K562 (cell line): Measurements from ENCODE around the gene DNAJB12. TPM values are rescaled to one million over a fixed set of nuclear protein-coding genes. Genes with fewer than 3 reads are reported as not detected.

Experiments used
- ATAC-seq: fragments of 200-7000 bp; cut with Tn5 transposase; 3 replicates; pipeline ENCODE4 v1.9.1; 2020; ENCODE audit warnings: moderate library complexity
- BruUV-seq: library from RNA; stranded (reverse); fragments of 400-500 nt; replicated peaks from 2 replicates; lab custom pipeline; 2021; lab: Mats Ljungman, UMichigan
- CTCF ChIA-PET: fragments of 300-600 bp; formaldehyde crosslinking; extraction: SDS; loops from one replicate; lab custom pipeline; 2021; ENCODE audit warnings: low intra/inter-chr PET ratio; lab: Yijun Ruan, JAX
- POLR2A ChIA-PET: fragments of 300-600, 350-650 bp; sonication (Branson Sonifier 250); formaldehyde crosslinking; extraction: SDS; loops from one replicate; lab custom pipeline; 2021; ENCODE audit warnings: antibody characterized with exemption, inconsistent platforms; lab: Yijun Ruan, JAX
- DNase-seq, 4 experiments: peaks; one replicate each; pipeline versions ENCODE4 v3.0.0 to v3.0.0-alpha.2; 2011 to 2018; ENCODE audit warnings: low spot score in 3 of 4, mixed read lengths in 3 of 4; ENCODE audit errors: extremely low read depth in 1 of 4
- FAIRE-seq: peaks from 2 replicates; lab custom pipeline; 2011; peaks lifted over from hg19 to GRCh38; lab: Jason Lieb, UNC
- H2AFZ ChIP-seq: 2 replicates; pipeline ENCODE4 v1.6.0; 2011; ENCODE audit warnings: low read depth, low read length, control low read depth, inconsistent platforms
- H3K27ac ChIP-seq: fragments of 200-600 bp; 3 replicates; pipeline ENCODE4 v1.8.0; 2011; ENCODE audit warnings: low read depth, mild to moderate bottlenecking, control low read depth, inconsistent platforms, low read length, moderate library complexity, mixed read lengths; ENCODE audit errors: extremely low read depth
- H3K27me3 ChIP-seq, 2 experiments: fragments of 300-600 bp in 1 of 2; 2 replicates in 1 of 2; 3 replicates in 1 of 2; pipeline versions ENCODE4 v1.6.0 to v1.8.0; 2011; ENCODE audit warnings: inconsistent platforms in 2 of 2, low read length in 2 of 2, mild to moderate bottlenecking in 1 of 2, mixed read lengths in 1 of 2, moderate library complexity in 1 of 2; ENCODE audit not compliant: control insufficient read depth in 2 of 2, insufficient read depth in 2 of 2
- H3K36me3 ChIP-seq: fragments of 300-600 bp; 3 replicates; pipeline ENCODE4 v1.8.0; 2011; ENCODE audit warnings: mild to moderate bottlenecking, low read length, inconsistent platforms; ENCODE audit not compliant: control insufficient read depth, insufficient read depth
- H3K4me1 ChIP-seq, 2 experiments: fragments of 200-600 bp in 1 of 2; replicated peaks in 1 of 2; 2 replicates in 1 of 2; 3 replicates in 1 of 2; pipeline versions ENCODE4 v1.5.1 to v1.8.0; 2011; ENCODE audit warnings: inconsistent platforms in 2 of 2, low read length in 2 of 2, mild to moderate bottlenecking in 1 of 2, mixed read lengths in 1 of 2, moderate library complexity in 1 of 2; ENCODE audit not compliant: control insufficient read depth in 2 of 2, insufficient read depth in 2 of 2
- H3K4me2 ChIP-seq: 2 replicates; pipeline ENCODE4 v1.6.1; 2011; ENCODE audit warnings: low read length, control low read depth, inconsistent platforms, mixed read lengths; ENCODE audit not compliant: insufficient read depth
- H3K4me3 ChIP-seq: fragments of 200-600 bp; sonication (generic), shearing (Covaris generic); 2 replicates; pipeline ENCODE4 v1.5.1; 2016; ENCODE audit warnings: control low read depth, inconsistent platforms
- H3K79me2 ChIP-seq: fragments of 200-600 bp; 3 replicates; pipeline ENCODE4 v1.8.0; 2011; ENCODE audit warnings: low read length, inconsistent platforms; ENCODE audit not compliant: control insufficient read depth, insufficient read depth
- H3K9ac ChIP-seq, 2 experiments: 2 replicates each; pipeline versions ENCODE4 v1.6.0 to v1.6.1; 2011; ENCODE audit warnings: low read depth in 2 of 2, low read length in 2 of 2, control low read depth in 1 of 2, inconsistent platforms in 1 of 2, mild to moderate bottlenecking in 1 of 2, mixed read lengths in 1 of 2; ENCODE audit not compliant: insufficient read depth in 1 of 2
- H3K9me1 ChIP-seq: one replicate; pipeline ENCODE4 v1.6.0; 2011; ENCODE audit warnings: inconsistent platforms, mild to moderate bottlenecking, low read length, moderate library complexity; ENCODE audit not compliant: control insufficient read depth, insufficient read depth
- H3K9me3 ChIP-seq: replicated peaks from 2 replicates; pipeline ENCODE4 v1.5.1; 2011; ENCODE audit warnings: low read depth, low read length, inconsistent platforms; ENCODE audit not compliant: control insufficient read depth, insufficient read depth
- H4K20me1 ChIP-seq: replicated peaks from 2 replicates; pipeline ENCODE4 v1.6.1; 2011; ENCODE audit warnings: low read length, inconsistent platforms, mixed read lengths; ENCODE audit not compliant: control insufficient read depth, insufficient read depth
- CBX3 ChIP-seq, 2 experiments: IDR thresholded peaks; 1 replicate in 1 of 2; 2 replicates in 1 of 2; pipeline ENCODE4 v1.6.1; 2012; ENCODE audit warnings: inconsistent platforms in 2 of 2, low read length in 2 of 2, borderline replicate concordance in 1 of 2, control low read depth in 1 of 2
- CTBP1 ChIP-seq: fragments of 450-650 bp; IDR thresholded peaks from 2 replicates; pipeline ENCODE4 v1.6.1; 2016; ENCODE audit warnings: borderline replicate concordance
- ETV1 ChIP-seq: fragments of 450-650 bp; conservative IDR thresholded peaks from 2 replicates; pipeline ENCODE4 v1.6.1; 2016; ENCODE audit warnings: missing genetic modification characterization, control low read depth, low read depth, missing compliant biosample characterization
- HDAC3 ChIP-seq: fragments of 450-650 bp; IDR thresholded peaks from 2 replicates; pipeline ENCODE4 v1.6.1; 2018; ENCODE audit warnings: borderline replicate concordance, mild to moderate bottlenecking, moderate library complexity; ENCODE audit not compliant: partially characterized antibody
- NFE2L1 ChIP-seq: fragments of 450-650 bp; IDR thresholded peaks from 2 replicates; pipeline ENCODE4 v1.6.1; 2016; ENCODE audit warnings: missing genetic modification characterization, low read depth, mild to moderate bottlenecking, missing compliant biosample characterization, moderate library complexity, borderline replicate concordance
- NFYB ChIP-seq: IDR thresholded peaks from 2 replicates; pipeline ENCODE4 v1.6.1; 2011; ENCODE audit warnings: mild to moderate bottlenecking, moderate library complexity; ENCODE audit not compliant: insufficient read length; ENCODE audit errors: extremely low read depth
- PHF8 ChIP-seq: fragments of 200-600 bp; sonication (generic); IDR thresholded peaks from 2 replicates; pipeline ENCODE4 v1.6.1; 2012; ENCODE audit warnings: mixed run types, mild to moderate bottlenecking, inconsistent platforms, low read length, moderate library complexity, borderline replicate concordance
- POLR2AphosphoS5 ChIP-seq: IDR thresholded peaks from 2 replicates; pipeline ENCODE4 v1.6.1; 2011; ENCODE audit warnings: mild to moderate bottlenecking, low read depth, low read length, moderate library complexity; ENCODE audit not compliant: control insufficient read depth, insufficient read depth
- RAD51 ChIP-seq: fragments of 450-650 bp; IDR thresholded peaks from 2 replicates; pipeline ENCODE4 v1.7.1; 2016; ENCODE audit warnings: low read depth, mild to moderate bottlenecking, borderline replicate concordance
- RB1 ChIP-seq: fragments of 450-650 bp; IDR thresholded peaks from 2 replicates; pipeline ENCODE4 v1.6.1; 2017; ENCODE audit warnings: low read depth, mild to moderate bottlenecking
- RCOR1 ChIP-seq, 2 experiments: IDR thresholded peaks; 2 replicates each; pipeline ENCODE4 v1.6.1; 2012; ENCODE audit warnings: low read depth in 2 of 2, low read length in 2 of 2, borderline replicate concordance in 1 of 2, improper control_type of control experiment in 1 of 2
- SMC3 ChIP-seq: conservative IDR thresholded peaks from 2 replicates; pipeline ENCODE4 v1.6.1; 2011; ENCODE audit warnings: low read depth, low read length, improper control_type of control experiment; ENCODE audit not compliant: insufficient read depth
- SRF ChIP-seq, 2 experiments: fragments of 250-450, 450-650 bp in 1 of 2; sonication (Bioruptor Pico) in 1 of 2; sonication (generic) in 1 of 2; formaldehyde crosslinking; IDR thresholded peaks; 2 replicates each; pipeline versions ENCODE4 v1.5.0 to v1.5.1; 2020 to 2022; ENCODE audit warnings: mild to moderate bottlenecking in 1 of 2, missing genetic modification reagents in 1 of 2
- ZNF274 ChIP-seq: IDR thresholded peaks from 2 replicates; pipeline ENCODE4 v1.6.1; 2011; ENCODE audit warnings: low read depth, mild to moderate bottlenecking, low read length, moderate library complexity, borderline replicate concordance
- WGBS: fragments of 100-300 bp; shearing (Covaris generic); methylation state at CpG from one replicate; pipeline ENCODE4 v1.1.6; 2016; ENCODE audit warnings: low coverage, mixed read lengths; ENCODE audit not compliant: insufficient coverage; ENCODE audit errors: missing lambda C conversion rate; 5-methylcytosine and 5-hydroxymethylcytosine counted together
- in situ Hi-C: fragments of 300-500 bp; cut with MboI; formaldehyde crosslinking; loops from 4 replicates; pipeline ENCODE4 v1.15.0; 2018; ENCODE audit warnings: inconsistent platforms, mixed read lengths
- intact Hi-C: fragments of 100-400 bp; cut with micrococcal nuclease; formaldehyde crosslinking; loops from 2 replicates; pipeline ENCODE4 v1.14.2; 2022
- polyA plus RNA-seq, 8 experiments: library from polyadenylated mRNA; depleted of rRNA in 4 of 8; stranded (reverse) in 5 of 8; unstranded in 3 of 8; fragments of >200 nt; fragmentation: Nextera tagmentation in 2 of 8; fragmentation: Illumina TruSeq in 1 of 8; extraction: Ambion mirVana in 2 of 8; extraction: Trizol in 1 of 8; gene quantifications; 2 replicates each; pipeline versions ENCODE4 v1.2.1 to v1.2.3, GENCODE V29; 2011 to 2014; ENCODE audit warnings: inconsistent platforms in 1 of 8, missing spikeins in 1 of 8
- total RNA-seq, 7 experiments: library from RNA; depleted of rRNA in 6 of 7; stranded (reverse); fragments of >200 nt in 6 of 7; fragmentation: Illumina TruSeq in 2 of 7; extraction: Trizol in 2 of 7; gene quantifications; 2 replicates each; pipeline versions ENCODE4 v1.2.1 to v1.2.3, GENCODE V29; 2011 to 2021; ENCODE audit warnings: low replicate concordance in 1 of 7
- TF ChIP-seq, protein P1 (sequence below): sonication (generic); formaldehyde crosslinking; IDR thresholded peaks from 2 replicates; pipeline ENCODE4 v1.8.0; 2022; ENCODE audit warnings: mild to moderate bottlenecking, low read depth, missing genetic modification reagents
- TF ChIP-seq, protein P2 (sequence below): sonication (generic); formaldehyde crosslinking; IDR thresholded peaks from 2 replicates; pipeline ENCODE4 v1.8.0; 2022; ENCODE audit warnings: missing genetic modification reagents, mild to moderate bottlenecking, moderate library complexity, borderline replicate concordance
- TF ChIP-seq, protein P3 (sequence below): fragments of 450-650 bp; IDR thresholded peaks from one replicate; pipeline ENCODE4 v1.6.1; 2018; ENCODE audit warnings: mild to moderate bottlenecking, moderate library complexity; ENCODE audit not compliant: partially characterized antibody

DNAJB12 gene
- total and polyA plus RNA-seq, 9 of the 15 experiments (the other 6 are each of a cell fraction or from before 2014, with no cell fraction given): 3.5 to 31.5 (median 20.3) TPM

DNA sequence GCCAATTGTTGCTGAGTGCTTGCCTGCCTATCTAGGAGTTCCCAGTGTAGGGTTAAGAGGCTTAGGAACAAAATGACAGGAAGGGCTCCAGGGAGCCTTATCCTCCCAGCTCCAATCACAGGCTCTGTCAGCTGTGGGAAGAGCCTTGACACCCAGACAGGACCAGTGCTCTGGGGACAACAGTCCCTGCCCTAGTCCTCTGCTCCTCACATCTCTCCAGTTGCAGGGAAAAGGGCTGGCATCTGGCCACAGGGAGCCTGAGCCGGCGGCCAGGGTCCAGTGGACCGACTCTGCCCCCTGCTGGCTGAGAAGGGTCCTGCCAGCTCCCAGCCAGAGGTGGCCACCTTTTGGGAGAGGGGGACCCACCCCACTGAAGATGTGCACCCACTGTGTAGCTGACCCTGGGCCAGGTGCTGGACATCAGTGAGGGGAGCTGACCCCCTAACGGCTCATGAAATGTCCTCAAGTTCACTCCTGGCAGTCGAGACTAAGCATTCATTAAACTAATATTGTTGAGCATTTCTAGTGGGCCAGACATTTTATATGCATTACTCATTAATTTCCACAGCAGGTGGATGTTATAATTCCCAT lies 17.6 kb downstream of the DNAJB12 start:
- H3K27me3 ChIP-seq: no peaks in the 10 kb centered on the region
- no peaks in the 10 kb centered on the region for H4K20me1 ChIP-seq
- no peak overlapping the region for H2AFZ ChIP-seq
- no peak overlapping the region for H3K4me3 ChIP-seq
- H3K9me3 ChIP-seq: no peaks in the 10 kb centered on the region
- peak overlapping the region in 1 of 2 experiments; percentile 76; a peak in 1 of 4 replicates for H3K9ac ChIP-seq
- no TSS peak for BruUV-seq
- FAIRE-seq: peak; percentile 83
- ChIA-PET CTCF (interaction anchor here (0.6 to 5.6 kb wide), 13 partner anchors 17 to 818 kb away, joined by 3 to 55 read pairs (median 3); partner anchors contain the start of gene ANAPC16), POLR2A (interaction anchor here (0.6 to 13.1 kb wide), 9 partner anchors 10 to 1483 kb away, joined by 3 to 197 read pairs (median 3); partner anchors contain the start of genes ANAPC16 and DDIT4)
- H3K27ac ChIP-seq: no peak overlapping the region
- no peak overlapping the region for H3K4me2 ChIP-seq
- intact Hi-C loops: no loop called here
- DNase-seq: peak; percentile 76 to 88 (median 81)
- H3K9me1 ChIP-seq: no peaks in the 10 kb centered on the region
- WGBS: 19% methylated on average over 5 of the region's 5 CpGs
- peaks cover 78% of the 10 kb centered on the region; the same call in 2 of the 3 replicates for H3K36me3 ChIP-seq
- in situ Hi-C loops: loop anchor here (5.0 to 25.0 kb wide), 4 partner anchors 202 to 1025 kb away; partner anchors contain the start of gene SLC29A3
- H3K4me1 ChIP-seq: peaks cover 2 to 36% of the 10 kb centered on the region in 2 experiments; a peak in 2 of 5 replicates
- peak; percentile 81 for ATAC-seq
- no peaks in the 10 kb centered on the region for H3K79me2 ChIP-seq
- no peak for TF ChIP-seq SRF (CRISPR knock-in tag; IDR thresholded peaks at IDR 0.05)
- no peak for TF ChIP-seq RAD51
- TF ChIP-seq, protein P1, sequence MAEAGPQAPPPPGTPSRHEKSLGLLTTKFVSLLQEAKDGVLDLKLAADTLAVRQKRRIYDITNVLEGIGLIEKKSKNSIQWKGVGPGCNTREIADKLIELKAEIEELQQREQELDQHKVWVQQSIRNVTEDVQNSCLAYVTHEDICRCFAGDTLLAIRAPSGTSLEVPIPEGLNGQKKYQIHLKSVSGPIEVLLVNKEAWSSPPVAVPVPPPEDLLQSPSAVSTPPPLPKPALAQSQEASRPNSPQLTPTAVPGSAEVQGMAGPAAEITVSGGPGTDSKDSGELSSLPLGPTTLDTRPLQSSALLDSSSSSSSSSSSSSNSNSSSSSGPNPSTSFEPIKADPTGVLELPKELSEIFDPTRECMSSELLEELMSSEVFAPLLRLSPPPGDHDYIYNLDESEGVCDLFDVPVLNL (CRISPR knock-in tag): peak; percentile 24; the same call in 1 of the 2 replicates
- TF ChIP-seq SMC3: peak; percentile 94
- peak; percentile 67; the same call in 1 of the 2 replicates for TF ChIP-seq CTBP1
- TF ChIP-seq CBX3 (IDR thresholded peaks at IDR 0.05; ENCODE audit: borderline replicate concordance in 1 of 2, low read length in 2 of 2): no peak
- TF ChIP-seq PHF8: no peak
- peak in 1 of 2 experiments; percentile 70; a peak in 1 of 4 replicates for TF ChIP-seq RCOR1 (IDR thresholded peaks at IDR 0.05; ENCODE audit: borderline replicate concordance in 1 of 2, low read depth in 2 of 2, low read length in 2 of 2)
- TF ChIP-seq, protein P2, sequence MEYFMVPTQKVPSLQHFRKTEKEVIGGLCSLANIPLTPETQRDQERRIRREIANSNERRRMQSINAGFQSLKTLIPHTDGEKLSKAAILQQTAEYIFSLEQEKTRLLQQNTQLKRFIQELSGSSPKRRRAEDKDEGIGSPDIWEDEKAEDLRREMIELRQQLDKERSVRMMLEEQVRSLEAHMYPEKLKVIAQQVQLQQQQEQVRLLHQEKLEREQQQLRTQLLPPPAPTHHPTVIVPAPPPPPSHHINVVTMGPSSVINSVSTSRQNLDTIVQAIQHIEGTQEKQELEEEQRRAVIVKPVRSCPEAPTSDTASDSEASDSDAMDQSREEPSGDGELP (CRISPR knock-in tag): peak; percentile 75
- no peak for TF ChIP-seq HDAC3
- no peak for TF ChIP-seq ETV1 (tag)
- peak; percentile 76 for TF ChIP-seq RB1
- TF ChIP-seq POLR2AphosphoS5: 0 out of 2 replicates have a peak, but pooled peaks have one; percentile 31
- no peak for TF ChIP-seq NFYB
- no peak for TF ChIP-seq ZNF274
- TF ChIP-seq, protein P3, sequence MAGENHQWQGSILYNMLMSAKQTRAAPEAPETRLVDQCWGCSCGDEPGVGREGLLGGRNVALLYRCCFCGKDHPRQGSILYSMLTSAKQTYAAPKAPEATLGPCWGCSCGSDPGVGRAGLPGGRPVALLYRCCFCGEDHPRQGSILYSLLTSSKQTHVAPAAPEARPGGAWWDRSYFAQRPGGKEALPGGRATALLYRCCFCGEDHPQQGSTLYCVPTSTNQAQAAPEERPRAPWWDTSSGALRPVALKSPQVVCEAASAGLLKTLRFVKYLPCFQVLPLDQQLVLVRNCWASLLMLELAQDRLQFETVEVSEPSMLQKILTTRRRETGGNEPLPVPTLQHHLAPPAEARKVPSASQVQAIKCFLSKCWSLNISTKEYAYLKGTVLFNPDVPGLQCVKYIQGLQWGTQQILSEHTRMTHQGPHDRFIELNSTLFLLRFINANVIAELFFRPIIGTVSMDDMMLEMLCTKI: no peak
- no peak for TF ChIP-seq NFE2L1 (tag)
